Astrocyte of the cerebellum (primary cell): ENCODE data around the gene CHRNA4.

Source experiments
- DNase-seq: peaks from one replicate; pipeline ENCODE4 v3.0.0-alpha.2; 2011; ENCODE audit warnings: low read depth
- H3K4me3 ChIP-seq: 2 replicates; pipeline ENCODE4 v1.5.1; 2011; ENCODE audit warnings: mild to moderate bottlenecking, low read depth, low read length, moderate library complexity
- in situ Hi-C: cut with HindIII; loops from 2 replicates; pipeline ENCODE4 v1.10.0; 2017; ENCODE audit warnings: low sequenced_read_pairs
- TF ChIP-seq, protein P1 (sequence below): IDR thresholded peaks from 2 replicates; pipeline ENCODE4 v1.5.1; 2012; ENCODE audit warnings: low read length, low read depth, moderate library complexity, mild to moderate bottlenecking; ENCODE audit errors: missing control alignments

Gene CHRNA4

GRCh38 chr20:63303095-63303666 is 58.0 kb downstream of the CHRNA4 start:
- TF ChIP-seq, protein P1, sequence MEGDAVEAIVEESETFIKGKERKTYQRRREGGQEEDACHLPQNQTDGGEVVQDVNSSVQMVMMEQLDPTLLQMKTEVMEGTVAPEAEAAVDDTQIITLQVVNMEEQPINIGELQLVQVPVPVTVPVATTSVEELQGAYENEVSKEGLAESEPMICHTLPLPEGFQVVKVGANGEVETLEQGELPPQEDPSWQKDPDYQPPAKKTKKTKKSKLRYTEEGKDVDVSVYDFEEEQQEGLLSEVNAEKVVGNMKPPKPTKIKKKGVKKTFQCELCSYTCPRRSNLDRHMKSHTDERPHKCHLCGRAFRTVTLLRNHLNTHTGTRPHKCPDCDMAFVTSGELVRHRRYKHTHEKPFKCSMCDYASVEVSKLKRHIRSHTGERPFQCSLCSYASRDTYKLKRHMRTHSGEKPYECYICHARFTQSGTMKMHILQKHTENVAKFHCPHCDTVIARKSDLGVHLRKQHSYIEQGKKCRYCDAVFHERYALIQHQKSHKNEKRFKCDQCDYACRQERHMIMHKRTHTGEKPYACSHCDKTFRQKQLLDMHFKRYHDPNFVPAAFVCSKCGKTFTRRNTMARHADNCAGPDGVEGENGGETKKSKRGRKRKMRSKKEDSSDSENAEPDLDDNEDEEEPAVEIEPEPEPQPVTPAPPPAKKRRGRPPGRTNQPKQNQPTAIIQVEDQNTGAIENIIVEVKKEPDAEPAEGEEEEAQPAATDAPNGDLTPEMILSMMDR: no peak
- no peak for DNase-seq
- in situ Hi-C loops: no loop called here

DNA sequence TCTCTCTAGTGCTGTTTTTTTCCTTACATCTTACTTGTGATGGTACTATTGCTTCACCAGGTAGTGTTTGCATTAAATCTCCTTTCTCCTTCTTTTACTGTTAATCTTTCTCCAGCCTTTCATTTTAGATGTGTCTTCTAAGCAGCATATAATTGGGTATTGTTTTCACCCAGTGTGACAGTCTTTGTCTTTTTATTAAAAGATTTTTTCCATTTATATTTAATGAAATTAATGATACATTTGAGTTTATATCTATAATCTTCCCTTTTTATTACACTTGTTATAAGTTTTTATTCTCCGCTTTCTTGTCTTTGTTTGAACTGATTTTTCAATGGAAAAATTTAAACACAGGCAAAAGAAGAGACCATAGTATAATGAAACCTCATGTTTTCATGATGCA is 59.5 kb downstream of the CHRNA4 start:
- TF ChIP-seq, protein P1: no peak
- in situ Hi-C loops: no loop called here
- no peak overlapping the region for H3K4me3 ChIP-seq
- no peak for DNase-seq

More at GRCh38 chr20:63303095-63303666, 58.0 kb downstream of the CHRNA4 start:
- no peak overlapping the region for H3K4me3 ChIP-seq

GRCh38 chr20:63298731-63299312 is 62.3 kb downstream of the CHRNA4 start:
- TF ChIP-seq, protein P1: no peak
- in situ Hi-C loops: loop anchor here (5.0 to 10.0 kb wide), 3 partner anchors 77 to 176 kb away; partner anchors contain the start of gene KCNQ2
- no peak overlapping the region for H3K4me3 ChIP-seq
- no peak for DNase-seq

- DNase-seq: no peak
- TF ChIP-seq, protein P1: no peak
- in situ Hi-C loops: loop anchor here (5.0 to 10.0 kb wide), 3 partner anchors 76 to 177 kb away; partner anchors contain the start of gene KCNQ2
- H3K4me3 ChIP-seq: no peak overlapping the region
These were observed 63.2 kb downstream of the CHRNA4 start for GRCh38 chr20:63297796-63298572.

- in situ Hi-C loops: loop anchor here (5.0 to 10.0 kb wide), 3 partner anchors 75 to 177 kb away; partner anchors contain the start of gene KCNQ2
- H3K4me3 ChIP-seq: no peak overlapping the region
- TF ChIP-seq, protein P1: no peak
- no peak for DNase-seq
These were observed 63.8 kb downstream of the CHRNA4 start for GRCh38 chr20:63297371-63297781.

GRCh38 chr20:63296531-63297299 is 64.4 kb downstream of the CHRNA4 start:
- no peak overlapping the region for H3K4me3 ChIP-seq
- TF ChIP-seq, protein P1: no peak
- DNase-seq: no peak
- in situ Hi-C loops: loop anchor here (5.0 to 10.0 kb wide), 3 partner anchors 74 to 178 kb away; partner anchors contain the start of gene KCNQ2
